ENCODE results near the gene TMEM40.
"Not testable (repeated sequence)": the region's sequence is repeated elsewhere in the genome, so short reads cannot be mapped to it uniquely, and the experiment has no call there.

TMEM40 gene

DNA sequence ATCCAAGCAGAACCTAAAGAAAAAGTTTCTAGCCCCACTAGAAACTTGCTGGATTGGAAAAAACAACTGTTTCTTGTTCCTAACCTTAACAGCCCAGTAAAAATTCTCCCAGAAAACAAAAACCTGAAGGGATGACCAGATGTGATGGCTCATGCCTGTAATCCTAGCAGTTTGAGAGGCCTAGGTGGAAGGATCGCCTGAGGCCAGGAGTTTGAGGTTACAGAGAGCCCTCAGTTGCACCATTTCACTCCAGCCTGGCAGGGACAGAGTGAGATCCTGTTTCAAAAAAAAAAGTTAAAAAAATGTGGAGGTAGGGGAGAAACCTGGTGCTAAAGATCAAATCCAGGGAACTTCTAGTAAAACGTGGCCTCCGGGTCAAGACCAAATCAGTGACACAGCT, 56.6 kb downstream of the TMEM40 start:
- TF ChIP-seq, protein P1, sequence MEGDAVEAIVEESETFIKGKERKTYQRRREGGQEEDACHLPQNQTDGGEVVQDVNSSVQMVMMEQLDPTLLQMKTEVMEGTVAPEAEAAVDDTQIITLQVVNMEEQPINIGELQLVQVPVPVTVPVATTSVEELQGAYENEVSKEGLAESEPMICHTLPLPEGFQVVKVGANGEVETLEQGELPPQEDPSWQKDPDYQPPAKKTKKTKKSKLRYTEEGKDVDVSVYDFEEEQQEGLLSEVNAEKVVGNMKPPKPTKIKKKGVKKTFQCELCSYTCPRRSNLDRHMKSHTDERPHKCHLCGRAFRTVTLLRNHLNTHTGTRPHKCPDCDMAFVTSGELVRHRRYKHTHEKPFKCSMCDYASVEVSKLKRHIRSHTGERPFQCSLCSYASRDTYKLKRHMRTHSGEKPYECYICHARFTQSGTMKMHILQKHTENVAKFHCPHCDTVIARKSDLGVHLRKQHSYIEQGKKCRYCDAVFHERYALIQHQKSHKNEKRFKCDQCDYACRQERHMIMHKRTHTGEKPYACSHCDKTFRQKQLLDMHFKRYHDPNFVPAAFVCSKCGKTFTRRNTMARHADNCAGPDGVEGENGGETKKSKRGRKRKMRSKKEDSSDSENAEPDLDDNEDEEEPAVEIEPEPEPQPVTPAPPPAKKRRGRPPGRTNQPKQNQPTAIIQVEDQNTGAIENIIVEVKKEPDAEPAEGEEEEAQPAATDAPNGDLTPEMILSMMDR (conservative IDR thresholded peaks at IDR 0.05; ENCODE audit: control insufficient read depth, insufficient read depth, low read depth, low read length): no peak
- DNase-seq (ENCODE audit: low read depth): no peak
- no peak overlapping the region for H3K4me3 ChIP-seq (ENCODE audit: control insufficient read depth, low read depth, low read length)

GRCh38 chr3:12701601-12702000, 57.5 kb downstream of the TMEM40 start:
- not testable (repeated sequence) for DNase-seq (ENCODE audit: low read depth); H3K4me3 ChIP-seq (ENCODE audit: control insufficient read depth, low read depth, low read length)

DNA sequence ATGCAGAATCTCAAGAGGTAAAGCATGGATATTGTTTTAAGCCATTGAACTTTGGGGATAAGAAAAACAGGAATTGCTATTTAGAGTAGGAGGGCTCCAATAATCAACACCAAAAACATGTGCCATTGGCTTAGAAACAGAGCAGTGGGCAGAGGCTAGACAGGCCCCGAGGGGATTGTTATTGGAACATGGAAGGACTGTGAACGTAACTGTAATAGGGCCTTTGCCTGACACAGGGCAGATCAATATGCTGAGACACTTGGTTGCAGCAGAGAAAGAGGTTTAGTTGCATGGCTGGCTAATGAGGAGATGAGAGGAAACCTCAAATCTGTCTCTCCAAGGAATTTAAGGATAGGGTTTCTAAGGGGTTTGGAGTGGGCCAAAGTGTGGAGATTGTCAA, 58.3 kb downstream of the TMEM40 start:
- TF ChIP-seq, protein P1 (conservative IDR thresholded peaks at IDR 0.05; ENCODE audit: control insufficient read depth, insufficient read depth, low read depth, low read length): no peak
- no peak overlapping the region for H3K4me3 ChIP-seq (ENCODE audit: control insufficient read depth, low read depth, low read length)
- no peak for DNase-seq (ENCODE audit: low read depth)

- TF ChIP-seq, protein P1 (conservative IDR thresholded peaks at IDR 0.05; ENCODE audit: control insufficient read depth, insufficient read depth, low read depth, low read length): no peak
- no peak overlapping the region for H3K4me3 ChIP-seq (ENCODE audit: control insufficient read depth, low read depth, low read length)
- DNase-seq (ENCODE audit: low read depth): no peak
Measured at GRCh38 chr3:12695916-12696315, 63.1 kb downstream of the TMEM40 start.

GRCh38 chr3:12695112-12695511, 63.9 kb downstream of the TMEM40 start:
- TF ChIP-seq, protein P1 (conservative IDR thresholded peaks at IDR 0.05; ENCODE audit: control insufficient read depth, insufficient read depth, low read depth, low read length): no peak
- DNase-seq (ENCODE audit: low read depth): no peak

DNA sequence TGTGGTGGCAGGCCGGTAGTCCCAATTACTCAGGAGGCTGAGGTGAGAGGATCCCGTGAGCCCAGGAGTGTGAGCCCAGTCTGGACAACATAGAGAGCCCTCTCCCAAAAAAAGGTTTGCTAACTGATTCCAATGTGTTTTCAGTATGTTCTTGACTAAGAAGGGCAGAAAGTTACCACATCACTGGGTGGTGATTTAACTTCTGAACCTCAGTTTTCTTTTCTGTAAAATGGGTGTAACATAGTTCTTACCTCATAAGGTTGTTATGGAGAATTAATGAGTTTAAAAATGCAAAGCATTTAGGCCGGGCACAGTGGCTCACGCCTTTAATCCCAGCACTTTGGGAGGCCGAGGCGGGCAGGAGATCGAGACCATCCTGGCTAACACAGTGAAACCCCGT, 66.6 kb downstream of the TMEM40 start:
- H3K4me3 ChIP-seq (ENCODE audit: control insufficient read depth, low read depth, low read length): no peak overlapping the region
- no peak for DNase-seq (ENCODE audit: low read depth)
- TF ChIP-seq, protein P1 (conservative IDR thresholded peaks at IDR 0.05; ENCODE audit: control insufficient read depth, insufficient read depth, low read depth, low read length): no peak

More at GRCh38 chr3:12695112-12695511, 63.9 kb downstream of the TMEM40 start:
- no peak overlapping the region for H3K4me3 ChIP-seq (ENCODE audit: control insufficient read depth, low read depth, low read length)

GRCh38 chr3:12689997-12690711, 68.9 kb downstream of the TMEM40 start:
- no peak overlapping the region for H3K4me3 ChIP-seq (ENCODE audit: control insufficient read depth, low read depth, low read length)
- no peak for DNase-seq (ENCODE audit: low read depth)
- TF ChIP-seq, protein P1 (conservative IDR thresholded peaks at IDR 0.05; ENCODE audit: control insufficient read depth, insufficient read depth, low read depth, low read length): no peak

All from fibroblast of mammary gland (primary cell).